Neural progenitor cell (in vitro differentiated cells): ENCODE measurements around the gene MILR1.
"Not testable (repeated sequence)": the region's sequence is repeated elsewhere in the genome, so short reads cannot be mapped to it uniquely, and the experiment has no call there.

Experiments
- EZH2 ChIP-seq: fragments of 200-600 bp; sonication (generic); IDR thresholded peaks from 2 replicates; pipeline ENCODE4 v1.6.1; 2017; ENCODE audit warnings: antibody characterized with exemption, mild to moderate bottlenecking, moderate library complexity
- EZH2phosphoT487 ChIP-seq: fragments of 200-600 bp; sonication (generic); IDR thresholded peaks from 2 replicates; pipeline ENCODE4 v1.6.1; 2017; ENCODE audit warnings: antibody characterized with exemption
- TF ChIP-seq, protein P1 (sequence below): fragments of 200-600 bp; sonication (generic); IDR thresholded peaks from 2 replicates; pipeline ENCODE4 v1.5.1; 2017; ENCODE audit warnings: antibody characterized with exemption, mild to moderate bottlenecking

GRCh38 chr17:64495300-64495699 lies 46.4 kb downstream of the MILR1 start:
- not testable (repeated sequence) for TF ChIP-seq EZH2phosphoT487, EZH2
- TF ChIP-seq, protein P1, sequence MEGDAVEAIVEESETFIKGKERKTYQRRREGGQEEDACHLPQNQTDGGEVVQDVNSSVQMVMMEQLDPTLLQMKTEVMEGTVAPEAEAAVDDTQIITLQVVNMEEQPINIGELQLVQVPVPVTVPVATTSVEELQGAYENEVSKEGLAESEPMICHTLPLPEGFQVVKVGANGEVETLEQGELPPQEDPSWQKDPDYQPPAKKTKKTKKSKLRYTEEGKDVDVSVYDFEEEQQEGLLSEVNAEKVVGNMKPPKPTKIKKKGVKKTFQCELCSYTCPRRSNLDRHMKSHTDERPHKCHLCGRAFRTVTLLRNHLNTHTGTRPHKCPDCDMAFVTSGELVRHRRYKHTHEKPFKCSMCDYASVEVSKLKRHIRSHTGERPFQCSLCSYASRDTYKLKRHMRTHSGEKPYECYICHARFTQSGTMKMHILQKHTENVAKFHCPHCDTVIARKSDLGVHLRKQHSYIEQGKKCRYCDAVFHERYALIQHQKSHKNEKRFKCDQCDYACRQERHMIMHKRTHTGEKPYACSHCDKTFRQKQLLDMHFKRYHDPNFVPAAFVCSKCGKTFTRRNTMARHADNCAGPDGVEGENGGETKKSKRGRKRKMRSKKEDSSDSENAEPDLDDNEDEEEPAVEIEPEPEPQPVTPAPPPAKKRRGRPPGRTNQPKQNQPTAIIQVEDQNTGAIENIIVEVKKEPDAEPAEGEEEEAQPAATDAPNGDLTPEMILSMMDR = not testable (repeated sequence)
